Gastrocnemius medialis (tissue), 4 donors: ENCODE data around the gene OR52J3. TPM values are rescaled to one million over a fixed set of nuclear protein-coding genes. Genes with fewer than 3 reads are reported as not detected.
"Not testable (repeated sequence)": the region's sequence is repeated elsewhere in the genome, so short reads cannot be mapped to it uniquely, and the experiment has no call there.

Experiments
- ATAC-seq, 2 donors: fragments of 150-250 bp; one replicate each; pipeline ENCODE4 v1.9.1; 2016
- DNase-seq, 2 donors: peaks; one replicate each; pipeline ENCODE4 v3.0.0-alpha.2; 2019
- H3K27ac ChIP-seq, 4 donors: fragments of 200-600 bp; sonication (generic); 1 replicate in 1 of 4; 2 replicates in 3 of 4; pipeline ENCODE4 v1.5.1; 2016 to 2018; ENCODE audit warnings: mild to moderate bottlenecking in 2 of 4, moderate library complexity in 1 of 4
- H3K27me3 ChIP-seq, 3 donors: fragments of 200-600 bp; sonication (generic) in 2 of 3; 1 replicate in 1 of 3; 2 replicates in 2 of 3; pipeline versions ENCODE4 v1.5.1 to v1.6.0; 2016 to 2019; ENCODE audit warnings: mild to moderate bottlenecking in 1 of 3, moderate library complexity in 1 of 3
- H3K36me3 ChIP-seq, 2 donors: fragments of 200-600 bp; sonication (generic) in 1 of 2; one replicate each; pipeline ENCODE4 v1.5.1; 2017 to 2018
- H3K4me1 ChIP-seq, 2 donors: fragments of 200-600 bp; sonication (generic) in 1 of 2; one replicate each; pipeline ENCODE4 v1.5.1; 2016 to 2017; ENCODE audit warnings: mild to moderate bottlenecking in 2 of 2
- H3K4me3 ChIP-seq, 4 donors: fragments of 200-600 bp; sonication (generic) in 3 of 4; 1 replicate in 1 of 4; 2 replicates in 3 of 4; pipeline ENCODE4 v1.5.1; 2016 to 2019; ENCODE audit warnings: mild to moderate bottlenecking in 2 of 4
- H3K9me3 ChIP-seq, 3 donors: fragments of 200-600 bp; sonication (generic) in 2 of 3; 1 replicate in 1 of 3; 2 replicates in 2 of 3; pipeline ENCODE4 v1.5.1; 2016 to 2019
- CTCF ChIP-seq, 5 experiments: fragments of 450-650 bp in 3 of 5; fragments of 200-600 bp in 2 of 5; sonication (generic) in 2 of 5; IDR thresholded peaks in 4 of 5; conservative IDR thresholded peaks in 1 of 5; 1 replicate in 4 of 5; 2 replicates in 1 of 5; pipeline ENCODE4 v1.5.1; 2016 to 2019; ENCODE audit warnings: antibody characterized with exemption in 5 of 5, mild to moderate bottlenecking in 3 of 5, moderate library complexity in 3 of 5
- POLR2A ChIP-seq, 2 donors: fragments of 450-650 bp; IDR thresholded peaks; one replicate each; pipeline ENCODE4 v1.6.1; 2017; ENCODE audit warnings: antibody characterized with exemption in 2 of 2, mild to moderate bottlenecking in 2 of 2, moderate library complexity in 2 of 2
- in situ Hi-C, 4 donors: fragments of 200-750 bp; cut with MboI; loops; one replicate each; pipeline versions ENCODE4 v1.15.0 to v1.8.0; 2017; ENCODE audit warnings: low sequenced_read_pairs in 4 of 4
- intact Hi-C: fragments of 100-400 bp; cut with DNase I; formaldehyde crosslinking; loops from one replicate; pipeline ENCODE4 v1.15.1; 2023; ENCODE audit warnings: low total_unique reads
- total RNA-seq, 4 donors: library from RNA; depleted of rRNA; stranded (reverse); fragments of >200 nt; gene quantifications; one replicate each; pipeline versions ENCODE4 v1.1.0 to v1.2.3, GENCODE V29; 2016

Gene OR52J3
- total RNA-seq, 4 donors from 2014 or later: not detected

- intact Hi-C loops (no loop called here), in situ Hi-C loops (no loop called here)
- DNase-seq (no peak), ATAC-seq (no peak)
- TF ChIP-seq POLR2A (IDR thresholded peaks at IDR 0.05): no peak
- no peak overlapping the region for H3K4me3 ChIP-seq
- H3K36me3 ChIP-seq: no peaks in the 10 kb centered on the region
- no peak overlapping the region for H3K27ac ChIP-seq
- H3K27me3 ChIP-seq: no peaks in the 10 kb centered on the region
- H3K9me3 ChIP-seq: no peaks in the 10 kb centered on the region
- no peaks in the 10 kb centered on the region for H3K4me1 ChIP-seq
Measured at GRCh38 chr11:5040876-5041275, 5.5 kb upstream of the OR52J3 start.

- H3K9me3 ChIP-seq: no peaks in the 10 kb centered on the region
- ATAC-seq (no peak), DNase-seq (no peak)
- H3K27me3 ChIP-seq: no peaks in the 10 kb centered on the region
- H3K36me3 ChIP-seq: no peaks in the 10 kb centered on the region
- TF ChIP-seq CTCF (IDR thresholded peaks at IDR 0.05 in 4 of 5, conservative IDR thresholded peaks at IDR 0.05 in 1 of 5) (no peak), POLR2A (IDR thresholded peaks at IDR 0.05) (no peak)
- H3K4me1 ChIP-seq: no peaks in the 10 kb centered on the region
- H3K4me3 ChIP-seq: no peak overlapping the region
- in situ Hi-C loops (no loop called here), intact Hi-C loops (no loop called here)
- no peak overlapping the region for H3K27ac ChIP-seq
Measured at GRCh38 chr11:5042091-5042490, 4.2 kb upstream of the OR52J3 start.

GRCh38 chr11:5043380-5043779 is 2.9 kb upstream of the OR52J3 start:
- ATAC-seq: no peak
- TF ChIP-seq POLR2A (IDR thresholded peaks at IDR 0.05) (no peak), CTCF (IDR thresholded peaks at IDR 0.05 in 4 of 5, conservative IDR thresholded peaks at IDR 0.05 in 1 of 5) (no peak)
- DNase-seq: no peak
- Histone ChIP-seq H3K4me3 (no peak overlapping the region), H3K27me3 (no peaks in the 10 kb centered on the region), H3K4me1 (no peaks in the 10 kb centered on the region), H3K36me3 (no peaks in the 10 kb centered on the region), H3K27ac (no peak overlapping the region), H3K9me3 (no peaks in the 10 kb centered on the region)
- intact Hi-C loops: no loop called here
- in situ Hi-C loops: no loop called here

GRCh38 chr11:5046754-5047330 is 516 bp downstream of the OR52J3 start:
- DNase-seq: no peak
- in situ Hi-C loops: no loop called here

GRCh38 chr11:5058679-5059078 is 12.4 kb downstream of the OR52J3 start:
- H3K9me3 ChIP-seq, H3K4me3 ChIP-seq, H3K27ac ChIP-seq, H3K36me3 ChIP-seq, intact Hi-C loops, in situ Hi-C loops, ATAC-seq, H3K27me3 ChIP-seq, H3K4me1 ChIP-seq, DNase-seq: not testable (repeated sequence)

More at GRCh38 chr11:5046754-5047330, 516 bp downstream of the OR52J3 start:
- intact Hi-C loops: no loop called here
- H3K4me3 ChIP-seq: no peak overlapping the region
- H3K27me3 ChIP-seq: no peaks in the 10 kb centered on the region
- no peak for TF ChIP-seq CTCF (IDR thresholded peaks at IDR 0.05 in 4 of 5, conservative IDR thresholded peaks at IDR 0.05 in 1 of 5)
- no peak for TF ChIP-seq POLR2A (IDR thresholded peaks at IDR 0.05)
- no peak overlapping the region for H3K27ac ChIP-seq
- no peaks in the 10 kb centered on the region for H3K9me3 ChIP-seq
- H3K4me1 ChIP-seq: no peaks in the 10 kb centered on the region
- no peaks in the 10 kb centered on the region for H3K36me3 ChIP-seq
- ATAC-seq: no peak

- ATAC-seq: no peak
Measured at GRCh38 chr11:5059391-5059790, 13.1 kb downstream of the OR52J3 start, which contains the start of gene OR52E2. TSS of gene OR52E2 (minus strand) at chr11:5059627. CDS start at chr11:5059627, 0 bp downstream.

More at GRCh38 chr11:5059391-5059790, 13.1 kb downstream of the OR52J3 start, which contains the start of gene OR52E2:
- Histone ChIP-seq H3K27me3 (no peaks in the 10 kb centered on the region), H3K36me3 (no peaks in the 10 kb centered on the region), H3K4me1 (no peaks in the 10 kb centered on the region), H3K27ac (no peak within 1 kb of the TSS), H3K4me3 (no peak within 1 kb of the TSS), H3K9me3 (no peaks in the 10 kb centered on the region)
- intact Hi-C loops (no loop called here), in situ Hi-C loops (no loop called here)
- DNase-seq: no peak
- no peak for TF ChIP-seq POLR2A (IDR thresholded peaks at IDR 0.05)
- TF ChIP-seq CTCF (IDR thresholded peaks at IDR 0.05 in 4 of 5, conservative IDR thresholded peaks at IDR 0.05 in 1 of 5): no peak
